ENCODE measurements around the gene HRNR. TPM values are rescaled to one million over a fixed set of nuclear protein-coding genes. Genes with fewer than 3 reads are reported as not detected.

Gene HRNR
- total RNA-seq, 1 donor from 2014 or later: not detected

Other genes with a start within 250 kb of the HRNR start
- gene S100A10, start 230.3 kb downstream of the HRNR start, total RNA-seq: 131 TPM
- gene S100A11, start 187.2 kb downstream of the HRNR start, total RNA-seq: 90.8 TPM
- not detected for gene TCHHL1, start 135.1 kb downstream of the HRNR start, total RNA-seq
- gene TCHH, start 108.7 kb downstream of the HRNR start, total RNA-seq: 0.05 TPM
- gene RPTN, start 65.0 kb downstream of the HRNR start, total RNA-seq: not detected
- 0.03 TPM for gene FLG, start 101.0 kb upstream of the HRNR start, total RNA-seq
- gene FLG2, start 135.8 kb upstream of the HRNR start, total RNA-seq: not detected
- not detected for gene CRNN, start 190.1 kb upstream of the HRNR start, total RNA-seq

All from cardiac septum (tissue), 1 donor.